Suprapubic skin (tissue), 4 donors: ENCODE data around the gene EHF.

Source experiments
- EP300 ChIP-seq: sonication (generic); formaldehyde crosslinking; IDR thresholded peaks from one replicate; pipeline ENCODE4 v1.6.1; 2017; ENCODE audit warnings: antibody characterized with exemption
- POLR2AphosphoS5 ChIP-seq, 3 donors: sonication (generic); formaldehyde crosslinking; IDR thresholded peaks; one replicate each; pipeline ENCODE4 v1.6.1; 2017; ENCODE audit warnings: antibody characterized with exemption in 3 of 3
- TF ChIP-seq, protein P1 (sequence below), 2 donors: fragments of 200-600 bp in 1 of 2; fragments of 450-650 bp in 1 of 2; sonication (generic) in 1 of 2; IDR thresholded peaks; one replicate each; pipeline ENCODE4 v1.5.1; 2016 to 2019; ENCODE audit warnings: antibody characterized with exemption in 2 of 2, mild to moderate bottlenecking in 1 of 2, moderate library complexity in 1 of 2

DNA sequence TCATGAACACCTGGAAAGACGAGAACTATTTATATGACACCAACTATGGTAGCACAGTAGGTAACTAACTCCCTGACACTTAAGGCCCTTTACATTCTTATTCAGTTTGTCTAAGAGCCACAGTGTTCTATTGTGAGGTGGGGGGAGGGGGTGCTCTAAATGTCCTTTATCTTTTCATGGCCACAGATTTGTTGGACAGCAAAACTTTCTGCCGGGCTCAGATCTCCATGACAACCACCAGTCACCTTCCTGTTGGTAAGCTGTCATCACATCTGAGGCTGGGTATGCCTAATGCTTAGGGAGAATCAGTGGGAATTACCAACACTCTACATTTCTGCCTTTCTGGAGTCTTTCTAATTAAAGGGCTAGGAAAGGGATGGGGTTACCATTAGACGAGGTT, 30.7 kb downstream of the EHF start:
- TF ChIP-seq EP300: no peak
- no peak for TF ChIP-seq POLR2AphosphoS5 (IDR thresholded peaks at IDR 0.05)
- TF ChIP-seq, protein P1, sequence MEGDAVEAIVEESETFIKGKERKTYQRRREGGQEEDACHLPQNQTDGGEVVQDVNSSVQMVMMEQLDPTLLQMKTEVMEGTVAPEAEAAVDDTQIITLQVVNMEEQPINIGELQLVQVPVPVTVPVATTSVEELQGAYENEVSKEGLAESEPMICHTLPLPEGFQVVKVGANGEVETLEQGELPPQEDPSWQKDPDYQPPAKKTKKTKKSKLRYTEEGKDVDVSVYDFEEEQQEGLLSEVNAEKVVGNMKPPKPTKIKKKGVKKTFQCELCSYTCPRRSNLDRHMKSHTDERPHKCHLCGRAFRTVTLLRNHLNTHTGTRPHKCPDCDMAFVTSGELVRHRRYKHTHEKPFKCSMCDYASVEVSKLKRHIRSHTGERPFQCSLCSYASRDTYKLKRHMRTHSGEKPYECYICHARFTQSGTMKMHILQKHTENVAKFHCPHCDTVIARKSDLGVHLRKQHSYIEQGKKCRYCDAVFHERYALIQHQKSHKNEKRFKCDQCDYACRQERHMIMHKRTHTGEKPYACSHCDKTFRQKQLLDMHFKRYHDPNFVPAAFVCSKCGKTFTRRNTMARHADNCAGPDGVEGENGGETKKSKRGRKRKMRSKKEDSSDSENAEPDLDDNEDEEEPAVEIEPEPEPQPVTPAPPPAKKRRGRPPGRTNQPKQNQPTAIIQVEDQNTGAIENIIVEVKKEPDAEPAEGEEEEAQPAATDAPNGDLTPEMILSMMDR (IDR thresholded peaks at IDR 0.05): no peak
